SK-N-MC (cell line): ENCODE data around the gene METTL17.

Experiments
- EZH2 ChIP-seq: fragments of 200-600 bp; sonication (generic); IDR thresholded peaks from one replicate; pipeline ENCODE4 v1.6.1; 2017; ENCODE audit warnings: antibody characterized with exemption
- FOXP2 ChIP-seq: optimal IDR thresholded peaks from 2 replicates; pipeline ENCODE3; 2011; ENCODE audit warnings: mild to moderate bottlenecking, moderate library complexity; ENCODE audit not compliant: insufficient read depth; ENCODE audit errors: extremely low read length, control extremely low read depth
- POLR2AphosphoS5 ChIP-seq: IDR thresholded peaks from 2 replicates; pipeline ENCODE4 v1.6.1; 2012; ENCODE audit warnings: mild to moderate bottlenecking, low read depth, low read length, borderline replicate concordance

- TF ChIP-seq POLR2AphosphoS5, result peak; percentile 42; the same call in 1 of the 2 replicates
- TF ChIP-seq EZH2, result no peak
- no peak for TF ChIP-seq FOXP2
These were observed 351 bp upstream of the METTL17 start for GRCh38 chr14:20989471-20989786.
